SK-N-SH (cell line): ENCODE data around the gene CASKIN1.

Experiments used
- CTCF ChIP-seq: fragments of 200-600 bp; sonication (generic); IDR thresholded peaks from 2 replicates; pipeline ENCODE4 v1.6.1; 2017; ENCODE audit warnings: antibody characterized with exemption, mild to moderate bottlenecking, moderate library complexity
- EP300 ChIP-seq, 2 experiments: IDR thresholded peaks; 2 replicates each; pipeline versions ENCODE4 v1.4.0 to v1.6.1; 2012; ENCODE audit warnings: borderline replicate concordance in 1 of 2, low read depth in 1 of 2, low read length in 1 of 2
- NRF1 ChIP-seq: IDR thresholded peaks from 2 replicates; pipeline ENCODE4 v1.6.1; 2012; ENCODE audit warnings: low read depth, mild to moderate bottlenecking, low read length
- POLR2AphosphoS5 ChIP-seq: IDR thresholded peaks from 2 replicates; pipeline ENCODE4 v1.6.1; 2012; ENCODE audit warnings: low read depth, low read length
- REST ChIP-seq: IDR thresholded peaks from 2 replicates; pipeline ENCODE4 v1.6.1; 2012; ENCODE audit warnings: mild to moderate bottlenecking, low read depth, low read length, moderate library complexity
- USF2 ChIP-seq: fragments of 150-350 bp; IDR thresholded peaks from 2 replicates; pipeline ENCODE4 v1.6.1; 2017; ENCODE audit warnings: antibody characterized with exemption, low read length, low read depth, borderline replicate concordance

- no peak for TF ChIP-seq CTCF
- TF ChIP-seq POLR2AphosphoS5, result no peak
- no peak for TF ChIP-seq USF2
- TF ChIP-seq REST, result no peak
- TF ChIP-seq NRF1, result no peak
- no peak for TF ChIP-seq EP300 (IDR thresholded peaks at IDR 0.05; ENCODE audit: borderline replicate concordance in 1 of 2, low read depth in 1 of 2, low read length in 1 of 2)
Observed at GRCh38 chr16:2204416-2205103, 8.2 kb upstream of the CASKIN1 start.
